Common myeloid progenitor, CD34-positive (primary cell): ENCODE data around the gene TADA3.

Experiments used
- CTCF ChIA-PET: fragments of 350-600 bp; sonication (Branson Sonifier 250); formaldehyde crosslinking; loops from one replicate; lab custom pipeline; 2021; ENCODE audit warnings: antibody characterized with exemption; lab: Charles Lee
- POLR2A ChIA-PET: fragments of 350-600 bp; sonication (Branson Sonifier 250); formaldehyde crosslinking; loops from one replicate; lab custom pipeline; 2021; ENCODE audit warnings: antibody characterized with exemption; lab: Charles Lee
- DNase-seq, 3 donors: peaks; one replicate each; pipeline versions ENCODE4 v3.0.0 to v3.0.0-alpha.2; 2013
- H3K27ac ChIP-seq, 2 experiments: 1 replicate in 1 of 2; 2 replicates in 1 of 2; pipeline ENCODE4 v1.7.0; 2013; ENCODE audit warnings: inconsistent platforms in 2 of 2, low read length in 2 of 2, mild to moderate bottlenecking in 2 of 2, low read depth in 1 of 2, moderate library complexity in 1 of 2; ENCODE audit not compliant: severe bottlenecking in 2 of 2, insufficient read depth in 1 of 2, poor library complexity in 1 of 2
- H3K27me3 ChIP-seq, 5 experiments: replicated peaks in 2 of 5; 1 replicate in 3 of 5; 2 replicates in 2 of 5; pipeline versions ENCODE4 v1.6.1 to v1.7.0; 2013; ENCODE audit warnings: low read length in 4 of 5, mild to moderate bottlenecking in 2 of 5, moderate library complexity in 2 of 5, inconsistent platforms in 1 of 5; ENCODE audit not compliant: insufficient read depth in 5 of 5, control insufficient read depth in 4 of 5
- H3K36me3 ChIP-seq, 4 experiments: 1 replicate in 2 of 4; 2 replicates in 2 of 4; pipeline versions ENCODE4 v1.6.1 to v1.7.0; 2013; ENCODE audit warnings: low read length in 3 of 4, control low read depth in 1 of 4, mild to moderate bottlenecking in 1 of 4; ENCODE audit not compliant: control insufficient read depth in 4 of 4, insufficient read depth in 4 of 4
- H3K4me1 ChIP-seq, 4 experiments: 1 replicate in 3 of 4; 2 replicates in 1 of 4; pipeline versions ENCODE4 v1.6.1 to v1.7.1; 2013; ENCODE audit warnings: low read length in 3 of 4, mild to moderate bottlenecking in 3 of 4, control low read depth in 1 of 4, inconsistent platforms in 1 of 4, moderate library complexity in 1 of 4; ENCODE audit not compliant: control insufficient read depth in 4 of 4, insufficient read depth in 4 of 4; ENCODE audit errors: control extremely low read depth in 1 of 4
- H3K4me3 ChIP-seq, 7 experiments: 1 replicate in 4 of 7; 2 replicates in 3 of 7; pipeline versions ENCODE4 v1.5.1 to v1.7.0; 2013; ENCODE audit warnings: mild to moderate bottlenecking in 7 of 7, low read length in 6 of 7, moderate library complexity in 6 of 7, inconsistent platforms in 2 of 7, low read depth in 2 of 7, control low read depth in 1 of 7; ENCODE audit not compliant: insufficient read depth in 4 of 7, control insufficient read depth in 1 of 7; ENCODE audit errors: extremely low read depth in 1 of 7
- H3K9me3 ChIP-seq, 5 experiments: 1 replicate in 4 of 5; 2 replicates in 1 of 5; pipeline versions ENCODE4 v1.6.1 to v1.7.1; 2013; ENCODE audit warnings: low read length in 4 of 5, mild to moderate bottlenecking in 2 of 5, inconsistent platforms in 1 of 5, low read depth in 1 of 5, moderate library complexity in 1 of 5; ENCODE audit not compliant: control insufficient read depth in 4 of 5, insufficient read depth in 2 of 5; ENCODE audit errors: control extremely low read depth in 1 of 5
- WGBS: methylation state at CpG from one replicate; pipeline ENCODE4 v1.1.5; 2013; ENCODE audit not compliant: insufficient coverage; 5-methylcytosine and 5-hydroxymethylcytosine counted together

TADA3 gene

GRCh38 chr3:9732080-9732739 lies 60.1 kb downstream of the TADA3 start:
- no peaks in the 10 kb centered on the region for H3K27me3 ChIP-seq
- no peaks in the 10 kb centered on the region for H3K9me3 ChIP-seq
- H3K4me3 ChIP-seq: peak overlapping the region; percentile 76 to 97 (median 86)
- POLR2A ChIA-PET: interaction anchor here (0.7 to 3.6 kb wide), 3 partner anchors 18 to 60 kb away, joined by 3 to 16 read pairs (median 7); partner anchors contain the start of genes ARPC4, OGG1 and TADA3
- CTCF ChIA-PET: interaction anchor here (0.9 to 8.5 kb wide), 9 partner anchors 13 to 107 kb away, joined by 3 to 107 read pairs (median 4); partner anchors contain the start of gene OGG1
- peaks cover 6 to 52% (median 37%) of the 10 kb centered on the region in 4 experiments for H3K4me1 ChIP-seq
- H3K27ac ChIP-seq: peak overlapping the region; percentile 99 to 100
- 0% methylated on average over 35 of the region's 41 CpGs for WGBS
- DNase-seq: peak; percentile 75 to 91 (median 89)
- peaks cover 4 to 37% (median 19%) of the 10 kb centered on the region in 4 experiments for H3K36me3 ChIP-seq

DNA sequence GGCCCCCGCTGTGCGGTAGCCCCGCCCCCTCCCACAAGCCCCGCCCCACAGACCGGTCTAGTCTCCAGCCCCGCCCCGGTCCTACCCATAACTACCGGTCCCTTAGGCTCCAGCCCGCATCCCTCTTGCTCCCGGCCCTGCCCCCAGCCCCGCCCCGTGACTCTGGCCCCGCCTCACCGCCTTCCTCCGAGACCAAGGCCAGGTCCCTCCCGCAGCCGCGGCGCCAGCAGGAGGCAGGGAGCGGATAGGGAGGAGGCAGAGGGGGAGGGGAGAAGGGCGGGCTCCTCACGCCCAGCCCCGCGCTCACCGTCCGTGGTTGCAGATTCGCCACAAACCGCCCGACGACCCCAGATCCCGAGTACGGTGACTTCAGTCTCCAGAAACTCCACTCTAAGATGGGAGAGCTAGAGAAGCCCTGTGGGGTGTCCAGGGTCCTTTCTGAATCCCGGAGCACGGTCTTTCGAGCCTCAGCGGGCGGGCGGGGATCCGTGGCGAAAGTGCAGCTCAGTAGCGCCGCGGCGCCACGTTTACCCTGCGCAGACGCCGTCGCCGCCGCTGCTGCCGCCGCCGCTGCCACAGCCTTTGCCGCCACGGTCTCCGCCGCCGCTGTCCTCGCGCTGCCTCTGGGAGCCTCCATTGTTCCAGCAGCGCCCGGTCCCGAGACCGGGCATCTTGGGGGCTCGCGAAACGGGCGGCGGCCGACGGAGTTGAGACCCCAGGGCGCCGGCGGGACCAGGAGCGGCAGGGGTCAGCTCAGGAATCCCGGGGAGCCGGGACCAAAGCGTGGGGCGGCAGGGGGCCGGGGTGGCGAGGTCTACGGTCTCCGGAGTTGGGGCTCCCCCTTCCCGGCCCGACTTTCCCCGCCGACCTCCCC lies 60.8 kb downstream of the TADA3 start, which contains the start of gene BRPF1:
Gene BRPF1, plus strand, starts transcription at position 530 of the 874 bp plus-strand sequence. CDS start 2,406 bp downstream, outside the sequence.
- H3K27me3 ChIP-seq: no peaks in the 10 kb centered on the region
- peaks cover 0 to 30% (median 14%) of the 10 kb centered on the region in 4 experiments for H3K36me3 ChIP-seq
- under 1% methylated on average over 67 of the region's 88 CpGs for WGBS
- peak; percentile 99 to 100 (median 100) for DNase-seq
- H3K9me3 ChIP-seq: no peaks in the 10 kb centered on the region
- ChIA-PET CTCF (interaction anchor here (1.3 to 8.5 kb wide), 6 partner anchors 13 to 77 kb away, joined by 3 to 107 read pairs (median 5); partner anchors contain the start of genes ARPC4, OGG1 and TADA3), POLR2A (interaction anchor here (0.7 to 3.6 kb wide), 5 partner anchors 14 to 61 kb away, joined by 3 to 16 read pairs (median 7); partner anchors contain the start of genes ARPC4, OGG1 and TADA3)
- peaks cover 6 to 57% (median 42%) of the 10 kb centered on the region in 4 experiments for H3K4me1 ChIP-seq
- peak within 1 kb of the TSS; percentile 76 to 97 (median 88) for H3K4me3 ChIP-seq
- H3K27ac ChIP-seq: peak within 1 kb of the TSS; percentile 99 to 100

DNA sequence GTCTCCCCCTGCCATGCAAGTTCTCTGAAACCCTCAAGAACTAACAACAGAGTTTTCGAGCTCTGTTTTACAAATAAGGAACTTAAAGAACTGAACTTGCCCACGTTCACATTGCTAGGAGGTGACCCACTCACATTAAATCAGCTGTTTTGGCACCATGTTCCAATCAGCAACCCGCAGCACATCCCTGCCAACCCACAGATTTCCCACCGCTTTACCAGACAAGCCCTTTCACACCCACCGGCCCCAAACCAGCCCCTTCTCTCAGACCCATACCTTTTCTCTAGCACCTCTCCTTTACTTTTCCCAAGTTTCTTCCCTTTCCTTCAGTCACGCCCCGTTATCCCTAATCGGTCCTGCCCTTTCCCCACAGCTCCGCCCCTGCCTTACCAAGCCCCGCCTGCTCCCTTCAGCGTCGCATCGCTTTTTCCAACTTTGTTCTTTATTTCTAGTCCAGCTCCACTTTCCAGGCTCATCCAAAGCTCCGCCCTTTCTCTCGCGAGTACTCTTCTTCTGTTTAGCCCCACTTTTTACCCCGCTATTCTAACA lies 61.5 kb downstream of the TADA3 start:
- DNase-seq: peak; percentile 82 to 95 (median 93)
- Histone ChIP-seq H3K9me3 (no peaks in the 10 kb centered on the region), H3K27me3 (no peaks in the 10 kb centered on the region), H3K27ac (peak overlapping the region in 1 of 2 experiments; percentile 100), H3K36me3 (peaks cover 0 to 25% (median 11%) of the 10 kb centered on the region in 4 experiments), H3K4me1 (peaks cover 6 to 57% (median 42%) of the 10 kb centered on the region in 4 experiments), H3K4me3 (peak overlapping the region; percentile 46 to 97 (median 81))
- POLR2A ChIA-PET: interaction anchor here (1.2 to 3.6 kb wide), 4 partner anchors 14 to 62 kb away, joined by 5 to 16 read pairs (median 7); partner anchors contain the start of genes ARPC4, OGG1 and TADA3
- WGBS: 0% methylated on average over 12 of the region's 17 CpGs
- CTCF ChIA-PET: interaction anchor here (1.3 to 8.5 kb wide), 4 partner anchors 12 to 62 kb away, joined by 3 to 107 read pairs (median 36); partner anchors contain the start of genes ARPC4, OGG1 and TADA3
